ENCODE data around the gene KCNK4.
"Not testable (repeated sequence)": the region's sequence is repeated elsewhere in the genome, so short reads cannot be mapped to it uniquely, and the experiment has no call there.

Gene KCNK4

DNA sequence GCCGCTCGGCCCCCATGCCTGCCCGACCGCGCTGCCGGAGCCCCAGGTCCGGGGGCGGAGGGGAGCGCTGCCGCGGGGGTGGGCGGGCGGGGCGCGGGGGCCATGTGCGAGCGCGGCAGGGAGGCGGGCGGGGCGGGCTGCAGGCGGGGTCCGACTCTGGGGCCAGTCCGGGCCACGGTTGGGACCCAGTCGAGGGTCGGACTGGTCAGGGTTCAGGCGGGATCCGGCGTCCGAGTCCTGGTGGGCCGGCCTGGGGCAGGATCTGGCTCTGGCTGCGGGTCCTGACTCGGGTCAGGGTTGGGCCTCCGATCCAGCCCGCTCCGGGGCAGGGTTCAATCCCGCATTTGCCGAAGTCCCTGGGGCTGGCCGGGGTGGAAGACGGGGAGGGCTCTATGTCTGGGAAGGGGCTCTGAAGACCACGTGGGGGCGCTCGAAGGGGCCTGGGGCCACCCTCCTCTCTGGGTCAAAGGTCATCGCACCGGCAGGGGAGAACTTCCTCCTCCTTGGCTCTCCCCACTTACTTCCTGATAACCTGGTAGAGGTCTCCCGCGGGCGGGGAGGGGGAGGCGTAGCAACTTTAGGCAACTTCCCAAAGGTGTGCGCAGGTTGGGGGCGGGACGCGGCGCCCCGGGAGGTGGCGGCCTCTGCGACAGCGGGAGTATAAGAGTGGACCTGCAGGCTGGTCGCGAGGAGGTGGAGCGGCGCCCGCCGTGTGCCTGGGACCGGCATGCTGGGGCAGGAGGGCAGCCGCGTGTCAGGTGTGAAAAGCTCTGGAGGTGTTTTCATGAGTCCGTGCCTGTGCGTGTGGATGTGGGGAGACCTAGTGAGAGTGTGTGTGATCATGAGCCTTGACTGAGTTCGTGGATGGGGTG is 14.8 kb downstream of the KCNK4 start:
- in situ Hi-C loops (cut with MboI; ENCODE audit: low sequenced_read_pairs) = no loop called here

- in situ Hi-C loops (cut with MboI; ENCODE audit: low sequenced_read_pairs) = no loop called here
Observed at GRCh38 chr11:64306563-64306875, 15.4 kb downstream of the KCNK4 start.

GRCh38 chr11:64306876-64307622 is 15.9 kb downstream of the KCNK4 start:
- in situ Hi-C loops (cut with MboI; ENCODE audit: low sequenced_read_pairs) = no loop called here

- in situ Hi-C loops (cut with MboI; ENCODE audit: low sequenced_read_pairs) = not testable (repeated sequence)
Observed at GRCh38 chr11:64307795-64308194, 16.7 kb downstream of the KCNK4 start.

DNA sequence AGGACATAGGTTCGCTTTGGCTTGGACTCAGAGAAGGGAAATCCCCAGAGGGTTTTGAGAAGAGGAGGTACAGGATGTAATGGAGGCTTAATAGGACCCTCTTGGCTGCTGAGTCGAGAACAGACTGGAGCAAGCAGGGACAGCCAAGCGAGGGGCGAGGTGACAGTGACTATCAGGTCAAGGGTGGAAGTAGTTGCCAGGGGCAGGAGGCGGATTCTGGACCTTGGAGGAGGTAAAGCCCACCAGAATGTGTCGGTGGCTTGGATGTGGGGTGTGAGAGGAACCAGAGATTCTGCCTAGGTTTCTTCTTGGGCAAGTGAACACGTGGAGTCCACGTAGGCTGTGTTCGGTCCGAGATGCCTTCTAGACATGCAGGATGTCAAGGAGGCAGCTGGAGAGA is 21.8 kb downstream of the KCNK4 start:
- in situ Hi-C loops (cut with MboI; ENCODE audit: low sequenced_read_pairs) = no loop called here

- in situ Hi-C loops (cut with MboI; ENCODE audit: low sequenced_read_pairs) = no loop called here
Observed at GRCh38 chr11:64313491-64314145, 22.5 kb downstream of the KCNK4 start.

DNA sequence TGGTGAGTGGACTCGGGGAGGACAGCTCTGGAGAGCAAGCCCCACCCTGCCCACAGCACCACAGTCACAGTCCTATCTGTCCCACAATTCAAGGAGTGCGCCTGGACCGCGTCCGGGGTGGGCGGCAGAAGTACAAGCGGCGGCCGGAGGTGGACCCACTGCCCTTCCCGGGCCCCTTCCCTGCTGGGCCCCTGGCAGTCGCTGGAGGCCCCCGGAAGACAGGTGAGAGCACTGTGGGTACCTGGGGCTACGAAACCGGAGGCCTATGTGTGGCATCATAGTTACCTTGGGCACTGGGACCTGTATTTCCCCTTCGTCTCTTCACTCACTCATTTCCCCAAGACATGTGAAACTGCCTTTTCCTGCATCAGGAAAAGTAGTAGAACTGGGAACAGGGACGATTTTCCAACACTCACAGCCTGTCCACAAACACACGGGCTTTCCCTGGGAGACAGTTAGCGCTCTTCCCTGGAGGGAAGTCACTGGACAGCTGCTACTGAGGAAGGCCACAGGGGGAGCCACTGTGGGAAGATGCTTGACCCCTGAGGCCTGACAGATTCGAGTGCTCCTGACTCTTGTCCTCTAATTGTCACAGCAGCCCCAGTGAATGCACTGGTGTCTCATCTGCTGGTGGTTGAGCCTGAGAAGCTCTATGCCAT is 23.2 kb downstream of the KCNK4 start:
- in situ Hi-C loops (cut with MboI; ENCODE audit: low sequenced_read_pairs) = no loop called here

DNA sequence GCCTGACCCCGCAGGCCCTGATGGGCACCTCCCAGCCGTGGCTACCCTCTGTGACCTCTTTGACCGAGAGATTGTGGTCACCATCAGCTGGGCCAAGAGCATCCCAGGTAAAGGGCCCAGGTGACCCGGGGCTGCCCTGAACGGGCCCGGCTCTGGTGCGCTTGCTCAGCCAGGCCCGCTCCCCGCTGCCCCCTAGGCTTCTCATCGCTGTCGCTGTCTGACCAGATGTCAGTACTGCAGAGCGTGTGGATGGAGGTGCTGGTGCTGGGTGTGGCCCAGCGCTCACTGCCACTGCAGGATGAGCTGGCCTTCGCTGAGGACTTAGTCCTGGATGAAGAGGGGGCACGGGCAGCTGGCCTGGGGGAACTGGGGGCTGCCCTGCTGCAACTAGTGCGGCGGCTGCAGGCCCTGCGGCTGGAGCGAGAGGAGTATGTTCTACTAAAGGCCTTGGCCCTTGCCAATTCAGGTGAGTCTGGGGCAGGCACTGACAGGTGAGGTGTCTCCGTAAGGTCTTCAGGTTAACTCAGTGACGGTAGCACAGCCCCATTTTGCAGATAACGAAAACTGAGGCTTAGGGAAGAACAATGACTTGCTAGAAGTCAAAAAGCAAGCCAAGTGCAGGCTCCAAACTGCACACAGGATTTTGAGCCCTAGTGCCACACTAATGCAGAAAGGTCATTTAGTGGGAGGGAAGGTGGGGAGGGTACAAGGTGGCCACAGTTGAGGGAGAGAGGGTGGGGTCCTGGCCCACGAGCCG is 23.9 kb downstream of the KCNK4 start:
- in situ Hi-C loops (cut with MboI; ENCODE audit: low sequenced_read_pairs) = no loop called here

GRCh38 chr11:64315667-64316526 is 24.8 kb downstream of the KCNK4 start:
- in situ Hi-C loops (cut with MboI; ENCODE audit: low sequenced_read_pairs) = not testable (repeated sequence)

DNA sequence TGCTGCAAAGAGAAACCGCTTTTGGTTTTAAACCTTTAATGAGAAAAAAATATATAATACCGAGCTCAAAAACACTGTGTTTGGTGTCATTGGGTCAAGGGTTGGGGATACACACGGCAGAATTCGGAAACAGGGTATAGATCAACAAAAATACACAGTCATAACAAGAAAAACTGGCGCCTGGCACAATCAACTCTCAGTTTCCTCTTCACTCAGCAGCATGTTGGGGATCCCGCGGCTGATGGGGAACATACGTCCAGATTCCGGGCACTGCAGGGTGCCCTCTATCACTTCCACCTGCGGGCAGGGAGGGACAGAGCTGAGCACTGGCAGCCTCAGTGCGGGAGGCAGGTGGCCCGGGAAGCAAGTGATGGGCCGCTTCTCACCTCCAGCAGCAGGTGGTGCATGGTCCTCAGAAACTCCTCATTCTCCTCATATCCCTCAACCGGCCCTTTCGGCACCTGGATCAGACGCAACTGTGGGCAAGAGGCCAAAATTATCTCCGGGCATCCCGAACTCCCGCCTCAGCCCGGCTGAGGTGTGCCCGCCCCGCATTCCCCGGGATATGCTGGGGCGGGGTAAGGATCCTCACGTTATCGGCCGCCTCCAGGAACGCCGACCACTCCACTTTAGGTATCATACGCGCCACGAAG is 25.7 kb downstream of the KCNK4 start:
- in situ Hi-C loops (cut with MboI; ENCODE audit: low sequenced_read_pairs) = no loop called here

GRCh38 chr11:64317325-64317960 is 26.3 kb downstream of the KCNK4 start, which contains the start of gene TRMT112:
TSS of gene TRMT112 (minus strand) at chr11:64317559. CDS start at chr11:64317526, 33 bp downstream.
- in situ Hi-C loops (cut with MboI; ENCODE audit: low sequenced_read_pairs) = no loop called here

- in situ Hi-C loops (cut with MboI; ENCODE audit: low sequenced_read_pairs) = no loop called here
Observed at GRCh38 chr11:64317961-64318765, 27.1 kb downstream of the KCNK4 start, which contains the start of gene PRDX5. TSS of gene PRDX5 (plus strand) at chr11:64318121. CDS start at chr11:64318216, 95 bp downstream.

DNA sequence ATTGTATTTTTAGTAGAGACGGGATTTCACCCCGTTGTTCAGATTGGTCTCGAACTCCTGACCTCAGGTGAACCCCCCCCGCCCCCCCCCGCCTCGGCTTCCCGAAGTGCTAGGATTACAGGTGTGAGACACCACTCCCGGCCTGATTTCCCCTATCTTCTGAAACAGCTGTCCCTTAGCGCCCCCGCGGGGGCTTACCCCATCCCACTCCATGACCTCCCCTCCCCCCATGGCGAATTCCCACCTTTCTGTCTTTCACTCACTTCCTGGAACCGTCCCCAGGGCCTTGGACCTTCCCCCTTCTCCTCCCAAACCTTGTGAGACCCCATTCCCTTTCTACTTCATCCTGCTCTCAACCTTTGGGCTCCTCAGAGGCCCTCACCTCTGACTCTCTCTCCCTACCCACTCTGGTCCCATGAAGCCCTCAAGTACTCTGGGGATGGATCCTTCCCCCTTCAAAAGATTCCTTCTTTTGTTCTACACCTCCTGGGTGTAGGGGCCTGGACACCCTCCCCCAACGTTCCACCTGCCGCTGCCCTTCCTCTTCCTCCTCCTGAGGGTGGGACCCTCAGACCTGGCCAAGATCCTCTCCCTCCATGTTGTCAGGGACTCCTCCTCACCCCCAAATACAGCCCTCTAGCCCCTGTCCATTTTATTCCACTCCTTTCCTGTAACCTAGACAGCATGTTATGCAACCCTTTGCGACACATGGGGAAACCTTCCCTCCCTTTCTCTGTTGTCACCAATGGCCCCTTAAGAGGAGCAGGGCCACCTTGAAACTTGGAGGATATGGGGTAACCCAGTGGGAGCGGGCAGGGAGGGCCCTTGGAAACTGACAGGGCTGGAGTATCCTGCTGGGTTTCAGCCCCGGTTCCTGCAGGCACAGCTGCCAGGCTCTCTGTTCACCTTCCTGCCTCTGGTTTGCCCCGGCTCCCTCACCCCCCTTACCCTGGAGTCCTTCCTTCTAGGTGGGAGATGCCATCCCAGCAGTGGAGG is 28.0 kb downstream of the KCNK4 start:
- in situ Hi-C loops (cut with MboI; ENCODE audit: low sequenced_read_pairs) = no loop called here

DNA sequence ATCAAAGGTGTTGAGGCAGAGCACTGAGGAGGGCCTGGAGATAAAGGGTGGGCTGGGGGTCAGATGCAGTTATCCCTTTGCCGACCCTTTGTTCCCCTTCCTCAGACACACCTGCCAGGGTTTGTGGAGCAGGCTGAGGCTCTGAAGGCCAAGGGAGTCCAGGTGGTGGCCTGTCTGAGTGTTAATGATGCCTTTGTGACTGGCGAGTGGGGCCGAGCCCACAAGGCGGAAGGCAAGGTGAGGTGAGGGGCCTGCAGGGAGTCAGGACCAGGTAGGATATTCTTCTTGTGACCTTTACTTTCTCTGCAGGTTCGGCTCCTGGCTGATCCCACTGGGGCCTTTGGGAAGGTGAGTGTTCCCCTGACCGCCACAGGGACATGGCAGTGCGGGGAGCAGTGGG is 29.5 kb downstream of the KCNK4 start:
- in situ Hi-C loops (cut with MboI; ENCODE audit: low sequenced_read_pairs) = no loop called here

- in situ Hi-C loops (cut with MboI; ENCODE audit: low sequenced_read_pairs) = no loop called here
Observed at GRCh38 chr11:64321026-64321425, 29.9 kb downstream of the KCNK4 start.

GRCh38 chr11:64321533-64321932 is 30.4 kb downstream of the KCNK4 start:
- in situ Hi-C loops (cut with MboI; ENCODE audit: low sequenced_read_pairs) = no loop called here

Measured in hTERT RPE-1 (cell line).